ENCODE data around the gene KRT2. TPM values are rescaled to one million over a fixed set of nuclear protein-coding genes. Genes with fewer than 3 reads are reported as not detected.

The KRT2 gene
- total and polyA plus RNA-seq, 7 donors = not detected

GRCh38 chr12:52631264-52631663 lies 20.7 kb downstream of the KRT2 start:
- Histone ChIP-seq H3K4me1 (no peaks in the 10 kb centered on the region), H3K36me3 (ENCODE audit: insufficient read depth in 1 of 2, low read depth in 1 of 2) (no peaks in the 10 kb centered on the region), H3K27ac (no peak overlapping the region), H3K9me3 (no peaks in the 10 kb centered on the region), H3K4me3 (no peak overlapping the region), H3K27me3 (ENCODE audit: insufficient read depth in 3 of 3, low read length in 2 of 3) (peaks cover 0 to 14% (median 0%) of the 10 kb centered on the region in 3 donors)
- no peak for ATAC-seq
- TF ChIP-seq CTCF (IDR thresholded peaks at IDR 0.05) = no peak
- intact Hi-C loops (cut with DNase I) = no loop called here
- no peak for DNase-seq
- WGBS, 3 donors = 58 to 76% (median 65%) methylated on average over 4 of the region's 4 CpGs

GRCh38 chr12:52630599-52631200 lies 21.3 kb downstream of the KRT2 start:
- Histone ChIP-seq H3K36me3 (ENCODE audit: insufficient read depth in 1 of 2, low read depth in 1 of 2) (no peaks in the 10 kb centered on the region), H3K4me3 (no peak overlapping the region), H3K9me3 (no peaks in the 10 kb centered on the region), H3K27ac (no peak overlapping the region), H3K27me3 (ENCODE audit: insufficient read depth in 3 of 3, low read length in 2 of 3) (peaks cover 0 to 14% (median 0%) of the 10 kb centered on the region in 3 donors), H3K4me1 (no peaks in the 10 kb centered on the region)
- ATAC-seq (no peak), DNase-seq (no peak)
- intact Hi-C loops (cut with DNase I) = no loop called here
- TF ChIP-seq CTCF (IDR thresholded peaks at IDR 0.05) = no peak
- 71 to 75% (median 74%) methylated on average over 4 of the region's 4 CpGs for WGBS, 3 donors

DNA sequence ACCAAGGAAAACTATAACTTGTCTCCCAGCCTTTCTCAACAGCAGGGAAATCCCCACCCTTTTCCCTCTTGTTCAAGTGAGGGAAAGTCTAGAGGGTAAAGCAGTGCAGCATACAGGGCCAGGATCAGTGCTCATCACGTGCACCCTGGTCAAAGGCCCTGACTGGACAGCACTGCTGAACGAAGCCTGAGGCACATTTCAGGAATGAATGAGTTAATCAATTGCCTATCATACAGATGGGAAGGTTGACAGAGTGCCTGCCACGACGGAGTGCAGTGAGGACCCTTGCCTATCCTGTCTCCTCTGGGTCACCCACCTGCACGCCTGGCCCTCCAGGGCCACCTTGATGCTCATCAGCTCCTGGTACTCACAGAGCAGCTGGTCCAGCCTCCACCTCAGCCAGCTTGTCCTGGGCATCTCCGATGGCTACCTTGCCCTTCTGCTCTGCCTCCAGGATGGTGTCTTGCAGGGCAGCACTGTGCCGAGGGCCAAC lies 22.0 kb downstream of the KRT2 start:
- Histone ChIP-seq H3K4me1 (no peaks in the 10 kb centered on the region), H3K36me3 (ENCODE audit: insufficient read depth in 1 of 2, low read depth in 1 of 2) (no peaks in the 10 kb centered on the region), H3K9me3 (no peaks in the 10 kb centered on the region), H3K27me3 (ENCODE audit: insufficient read depth in 3 of 3, low read length in 2 of 3) (peaks cover 0 to 14% (median 0%) of the 10 kb centered on the region in 3 donors), H3K4me3 (no peak overlapping the region), H3K27ac (no peak overlapping the region)
- TF ChIP-seq CTCF (IDR thresholded peaks at IDR 0.05) = no peak
- intact Hi-C loops (cut with DNase I) = no loop called here
- 77 to 79% (median 79%) methylated on average over 7 of the region's 7 CpGs for WGBS, 3 donors
- ATAC-seq (no peak), DNase-seq (no peak)

DNA sequence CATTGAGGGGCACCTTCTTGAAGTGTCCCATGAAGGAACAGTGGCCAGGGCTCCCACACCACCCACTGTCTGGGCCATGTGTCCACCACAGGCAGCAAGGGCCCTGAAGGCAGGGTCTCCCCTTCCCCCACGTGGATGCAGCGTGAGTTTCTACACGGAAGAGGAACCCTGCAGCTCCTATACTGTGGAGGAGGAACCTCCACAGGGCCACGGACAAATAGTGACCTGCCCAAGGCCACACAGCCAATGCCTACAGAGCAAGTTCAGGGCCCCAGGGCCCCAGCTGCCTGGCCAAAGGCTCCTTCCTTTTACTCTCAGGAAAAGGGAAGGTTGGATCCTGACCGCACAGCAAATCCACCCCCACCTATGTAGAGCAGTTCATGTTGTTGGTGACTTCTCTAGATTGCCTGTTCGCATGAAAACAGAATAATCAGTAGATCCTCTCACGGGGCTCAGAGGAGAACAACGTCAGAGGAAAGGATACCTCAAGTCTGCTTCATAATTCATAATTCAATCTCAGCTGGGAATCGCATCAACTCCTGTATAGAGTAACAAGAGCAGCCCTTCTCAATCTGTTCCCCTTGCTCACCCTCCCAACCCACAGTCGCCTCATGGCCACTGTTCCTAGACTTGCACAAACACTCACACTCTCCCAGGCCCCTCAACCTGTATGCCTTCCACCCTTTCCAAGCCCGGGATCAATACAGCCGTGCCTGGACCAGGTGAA lies 22.6 kb downstream of the KRT2 start:
- Histone ChIP-seq H3K36me3 (ENCODE audit: insufficient read depth in 1 of 2, low read depth in 1 of 2) (no peaks in the 10 kb centered on the region), H3K9me3 (no peaks in the 10 kb centered on the region), H3K27me3 (ENCODE audit: insufficient read depth in 3 of 3, low read length in 2 of 3) (peaks cover 0 to 14% (median 0%) of the 10 kb centered on the region in 3 donors), H3K4me1 (no peaks in the 10 kb centered on the region), H3K4me3 (no peak overlapping the region), H3K27ac (no peak overlapping the region)
- no peak for ATAC-seq
- intact Hi-C loops (cut with DNase I) = no loop called here
- WGBS, 3 donors = 76 to 85% (median 84%) methylated on average over 12 of the region's 12 CpGs
- no peak for TF ChIP-seq CTCF (IDR thresholded peaks at IDR 0.05)
- no peak for DNase-seq
